GM19463 (cell line): ENCODE results near the gene NCKAP1.

Source experiments
- ATAC-seq: cut with Tn5 transposase; IDR thresholded peaks from one replicate; pipeline ENCODE4 v1.9.1; 2021; ENCODE audit warnings: mild to moderate bottlenecking, moderate library complexity; ENCODE audit not compliant: unreplicated experiment

NCKAP1 gene

DNA sequence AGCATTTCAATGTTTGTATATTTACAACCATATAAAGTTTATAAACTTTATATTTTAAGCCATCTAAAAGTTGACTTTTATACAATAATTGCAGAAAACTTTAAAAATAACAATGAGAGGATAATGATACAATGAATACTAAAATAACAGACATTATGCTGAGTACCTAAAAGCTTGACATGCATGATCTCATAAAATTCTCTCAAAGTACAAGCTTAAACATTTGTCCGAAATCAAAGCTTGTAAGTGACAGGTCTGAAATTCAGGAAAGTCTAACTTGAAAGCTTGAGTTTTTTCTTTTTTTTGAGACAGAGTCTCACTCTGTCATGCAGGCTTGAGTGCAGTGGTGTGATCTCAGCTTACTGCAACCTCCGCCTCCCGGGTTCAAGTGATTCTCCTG lies 87.7 kb downstream of the NCKAP1 start:
- no peak for ATAC-seq

GRCh38 chr2:182949572-182950189 lies 88.6 kb downstream of the NCKAP1 start:
- ATAC-seq: no peak

DNA sequence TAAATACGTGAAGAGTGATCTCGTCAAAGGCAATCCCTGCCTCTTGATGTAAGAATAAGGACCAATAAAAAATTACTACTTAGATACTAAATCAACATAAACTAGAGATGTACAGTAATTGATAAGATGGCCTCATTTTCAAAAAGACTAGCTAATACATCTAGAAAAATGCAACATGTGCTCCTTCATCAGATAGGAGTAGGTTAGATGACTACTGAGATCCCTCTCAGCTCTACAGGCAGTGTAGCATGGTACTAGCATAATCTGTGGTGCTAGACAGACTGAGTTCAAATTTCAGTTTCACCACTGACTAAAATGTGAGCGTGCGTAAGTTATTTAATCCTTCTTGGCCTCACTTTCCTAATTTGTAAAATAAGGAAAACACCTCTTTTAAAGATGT lies 89.2 kb downstream of the NCKAP1 start:
- ATAC-seq: no peak

GRCh38 chr2:182946958-182947369 lies 91.3 kb downstream of the NCKAP1 start:
- ATAC-seq: no peak

DNA sequence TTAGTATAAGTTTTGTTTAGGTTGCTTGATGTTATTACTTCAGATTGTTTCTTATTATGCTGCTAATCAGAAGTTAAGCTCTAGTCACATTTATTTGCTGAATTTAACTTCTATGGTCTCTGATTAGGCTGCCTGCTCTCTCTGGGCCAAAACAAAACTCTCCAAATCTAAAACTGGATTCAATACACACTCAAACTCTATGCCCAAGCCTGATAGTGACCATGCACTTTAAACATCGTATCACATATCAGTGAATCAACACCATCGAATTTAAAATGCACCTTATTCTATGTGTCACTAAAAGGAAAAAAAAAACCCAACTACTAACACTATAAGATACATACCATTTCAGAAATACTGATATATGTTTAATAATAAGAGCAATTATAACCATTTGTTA lies 94.9 kb downstream of the NCKAP1 start:
- ATAC-seq: no peak

DNA sequence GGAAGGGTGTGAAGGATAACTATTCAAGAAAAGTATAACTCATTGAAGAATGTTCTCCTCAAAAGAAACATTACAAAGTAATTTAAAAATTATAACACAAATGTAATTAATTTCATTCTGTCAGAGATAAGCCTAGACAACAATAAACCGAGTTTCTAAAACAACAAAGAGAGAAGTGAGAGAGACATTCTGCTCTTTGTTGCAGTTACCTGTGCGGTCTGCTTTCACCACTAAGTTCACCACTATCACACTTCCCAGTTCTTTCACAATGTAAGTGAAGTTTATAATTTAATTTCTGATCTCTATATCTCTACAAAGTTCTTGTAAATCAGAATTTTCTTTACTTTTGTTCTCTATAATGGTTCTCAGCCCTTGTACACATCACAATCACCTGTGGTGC lies 95.5 kb downstream of the NCKAP1 start:
- ATAC-seq: no peak

GRCh38 chr2:182941919-182942318 lies 96.3 kb downstream of the NCKAP1 start:
- no peak for ATAC-seq

DNA sequence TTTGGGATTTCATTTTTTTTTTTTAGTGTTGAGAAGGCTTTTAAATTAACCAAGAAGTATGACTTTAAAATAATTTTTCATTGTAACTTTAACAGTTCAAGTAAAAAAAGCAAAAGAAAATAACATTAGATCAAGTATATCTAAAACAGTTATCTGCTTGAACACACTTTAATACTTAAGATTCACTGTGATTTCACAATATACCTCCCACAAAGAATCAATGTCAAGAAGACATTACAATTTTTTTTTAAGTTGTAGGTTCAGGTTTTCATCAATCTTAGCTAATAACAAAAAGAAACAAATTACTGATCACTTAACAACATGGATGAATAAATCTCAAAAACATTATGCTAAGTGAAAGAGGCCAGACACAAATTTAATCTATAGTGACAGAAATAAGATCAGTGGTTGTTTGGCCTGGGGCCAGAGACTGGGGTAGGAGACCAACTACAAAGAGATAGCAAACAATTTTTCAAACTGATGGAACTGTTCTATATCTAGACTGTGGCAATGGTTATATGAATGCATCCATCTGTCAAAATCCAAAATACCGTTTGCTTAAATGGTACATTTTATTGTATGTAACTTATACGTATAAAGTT lies 97.0 kb downstream of the NCKAP1 start:
- ATAC-seq: no peak

GRCh38 chr2:182937870-182938269 lies 100.4 kb downstream of the NCKAP1 start:
- no peak for ATAC-seq

GRCh38 chr2:182933629-182934028 lies 104.6 kb downstream of the NCKAP1 start:
- ATAC-seq: peak; percentile 87

GRCh38 chr2:182929972-182930371 lies 108.3 kb downstream of the NCKAP1 start:
- ATAC-seq: no peak

GRCh38 chr2:182924306-182924705 lies 114.0 kb downstream of the NCKAP1 start:
- no peak for ATAC-seq

DNA sequence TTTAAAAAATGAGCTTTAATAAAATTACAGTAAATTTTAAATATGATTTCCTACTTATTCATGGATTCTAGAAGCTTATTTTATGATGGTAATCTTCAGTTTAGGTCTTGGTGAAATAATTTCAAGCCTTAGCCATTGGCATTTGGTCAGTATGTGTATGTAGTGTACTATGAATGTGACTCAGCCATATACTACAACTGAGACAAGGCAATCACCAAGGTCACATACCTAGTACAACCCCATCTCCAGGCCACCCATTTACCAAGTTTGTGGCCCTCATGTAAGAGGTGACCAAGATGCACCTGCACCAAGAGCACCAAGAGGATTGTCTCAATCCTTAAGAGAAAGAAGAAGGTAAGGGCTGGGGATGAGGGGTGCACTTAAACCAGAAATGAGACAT lies 117.0 kb downstream of the NCKAP1 start:
- no peak for ATAC-seq

DNA sequence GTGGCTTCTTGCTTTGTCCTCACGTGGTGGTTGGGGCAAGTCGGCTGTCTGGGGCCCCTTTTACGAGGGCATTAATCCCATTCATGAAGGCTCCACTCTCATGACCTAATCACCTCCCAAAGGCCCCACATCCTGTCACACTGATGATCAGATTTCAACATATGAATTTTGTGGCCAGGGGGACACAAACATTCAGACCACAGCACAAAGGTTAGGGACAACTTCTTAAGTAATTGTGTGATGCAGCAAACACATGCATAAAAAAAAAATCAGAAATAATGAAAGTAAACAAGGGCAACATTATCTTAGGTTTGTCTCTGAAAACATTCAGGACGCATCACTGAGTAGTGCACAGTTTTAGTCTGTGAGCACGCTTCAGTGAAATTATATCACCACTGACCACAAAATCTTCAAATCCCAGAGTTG lies 117.6 kb downstream of the NCKAP1 start:
- peak; percentile 60 for ATAC-seq

GRCh38 chr2:182920089-182920488 lies 118.2 kb downstream of the NCKAP1 start:
- ATAC-seq: no peak

- no peak for ATAC-seq
These were observed 119.2 kb downstream of the NCKAP1 start for GRCh38 chr2:182918961-182919652.

GRCh38 chr2:182917924-182918323 lies 120.3 kb downstream of the NCKAP1 start:
- no peak for ATAC-seq

GRCh38 chr2:182916417-182916816 lies 121.8 kb downstream of the NCKAP1 start:
- no peak for ATAC-seq

DNA sequence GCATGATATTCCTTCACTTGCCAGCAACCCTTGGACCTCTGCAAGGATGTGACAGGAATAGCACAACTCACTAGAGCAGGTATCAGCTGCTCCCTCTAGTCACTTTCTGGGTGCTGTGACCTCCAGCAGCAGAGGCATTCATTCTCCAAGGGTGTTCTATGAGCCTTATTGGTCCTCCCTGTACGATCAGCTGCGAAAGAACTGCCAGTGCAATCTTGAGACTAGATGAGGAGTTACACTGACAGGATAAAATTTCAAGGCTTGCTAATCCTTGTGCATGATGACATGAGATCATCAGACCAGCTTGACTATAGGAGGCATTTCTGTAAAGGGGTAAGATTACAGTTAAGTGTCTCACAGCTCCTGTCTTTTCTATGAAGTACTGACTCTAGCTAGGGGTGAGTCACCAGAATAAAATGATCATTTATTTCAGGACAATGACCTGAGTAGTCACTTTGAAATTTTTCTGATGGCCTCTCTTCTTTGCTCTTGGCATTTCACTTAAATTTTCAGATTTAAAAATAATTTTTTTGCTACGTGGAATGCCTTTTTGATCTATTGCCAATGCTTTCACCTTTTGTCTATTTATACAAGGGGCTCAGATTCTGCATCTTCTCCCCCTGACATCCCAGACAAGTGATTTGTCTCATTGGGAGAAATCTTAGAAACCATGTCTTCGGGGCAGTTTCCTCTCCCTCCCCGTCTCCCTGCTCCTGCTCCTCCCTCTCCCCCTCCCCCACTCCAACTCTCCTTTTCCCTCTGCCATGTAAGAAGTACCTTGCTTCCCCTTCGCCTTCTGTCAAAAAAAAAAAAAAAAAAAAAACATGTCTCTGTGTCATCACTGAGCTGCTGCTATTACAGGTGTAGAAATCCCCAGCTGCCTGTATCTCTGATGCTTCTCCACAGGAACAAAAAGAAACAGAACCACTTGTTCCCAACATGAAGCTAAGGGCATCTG lies 122.6 kb downstream of the NCKAP1 start:
- no peak for ATAC-seq

- ATAC-seq: no peak
These were observed 123.4 kb downstream of the NCKAP1 start for GRCh38 chr2:182914852-182915251.

- no peak for ATAC-seq
These were observed 125.2 kb downstream of the NCKAP1 start for GRCh38 chr2:182913064-182913463.
